ENCODE data around the gene OR8S1.
A peak's percentile ranks its signal among the peaks of the same experiment; 100 is the strongest.
"Not testable (repeated sequence)": the region's sequence is repeated elsewhere in the genome, so short reads cannot be mapped to it uniquely, and the experiment has no call there.

The OR8S1 gene

GRCh38 chr12:48525332-48525731 lies at the start of gene OR8S1:
Gene OR8S1 (plus strand): TSS chr12:48525632. CDS start chr12:48525632, 0 bp downstream.
- Mint-ChIP-seq H3K9me3 (no peaks in the 10 kb centered on the region), H3K4me1 (no peaks in the 10 kb centered on the region), H3K4me3 (no peak within 1 kb of the TSS), H3K27me3 (peaks cover 8% of the 10 kb centered on the region), H3K36me3 (no peaks in the 10 kb centered on the region), H3K27ac (no peak within 1 kb of the TSS)
- ATAC-seq (ENCODE audit: low read depth) (no peak), DNase-seq (ENCODE audit: low spot score in 2 of 2) (no peak)

- DNase-seq (ENCODE audit: low spot score in 2 of 2) (no peak), ATAC-seq (ENCODE audit: low read depth) (no peak)
- Mint-ChIP-seq H3K9me3 (peaks cover 2% of the 10 kb centered on the region), H3K4me3 (no peak within 1 kb of the TSS), H3K4me1 (no peaks in the 10 kb centered on the region), H3K27me3 (peaks cover 6% of the 10 kb centered on the region), H3K36me3 (no peaks in the 10 kb centered on the region), H3K27ac (no peak within 1 kb of the TSS)
Observed at GRCh38 chr12:48482198-48482597, 43.2 kb upstream of the OR8S1 start, which contains the start of gene C12orf54. Gene C12orf54 (plus strand): TSS chr12:48482498. CDS start chr12:48483297, 799 bp downstream.

- DNase-seq (ENCODE audit: low spot score in 2 of 2) (no peak), ATAC-seq (ENCODE audit: low read depth) (no peak)
- peaks cover 2% of the 10 kb centered on the region for H3K9me3 Mint-ChIP-seq
- peaks cover 6% of the 10 kb centered on the region for H3K27me3 Mint-ChIP-seq
- H3K4me1 Mint-ChIP-seq, result no peaks in the 10 kb centered on the region
- no peaks in the 10 kb centered on the region for H3K36me3 Mint-ChIP-seq
- H3K27ac Mint-ChIP-seq, result no peak overlapping the region
- H3K4me3 Mint-ChIP-seq, result no peak overlapping the region
Observed at GRCh38 chr12:48482930-48483329, 42.5 kb upstream of the OR8S1 start.

GRCh38 chr12:48486261-48486660 lies 39.2 kb upstream of the OR8S1 start:
- Mint-ChIP-seq H3K4me1 (no peaks in the 10 kb centered on the region), H3K36me3 (no peaks in the 10 kb centered on the region)
- ATAC-seq (ENCODE audit: low read depth), result no peak

GRCh38 chr12:48486679-48487078 lies 38.8 kb upstream of the OR8S1 start:
- DNase-seq (ENCODE audit: low spot score in 2 of 2), result no peak
- Mint-ChIP-seq H3K36me3 (no peaks in the 10 kb centered on the region), H3K27me3 (peaks cover 6% of the 10 kb centered on the region), H3K4me1 (no peaks in the 10 kb centered on the region), H3K27ac (no peak overlapping the region), H3K9me3 (no peaks in the 10 kb centered on the region), H3K4me3 (no peak overlapping the region)
- no peak for ATAC-seq (ENCODE audit: low read depth)

More at GRCh38 chr12:48486261-48486660, 39.2 kb upstream of the OR8S1 start:
- peaks cover 6% of the 10 kb centered on the region for H3K27me3 Mint-ChIP-seq
- H3K4me3 Mint-ChIP-seq, result no peak overlapping the region
- no peaks in the 10 kb centered on the region for H3K9me3 Mint-ChIP-seq
- no peak for DNase-seq (ENCODE audit: low spot score in 2 of 2)
- H3K27ac Mint-ChIP-seq, result no peak overlapping the region

GRCh38 chr12:48489012-48489411 lies 36.4 kb upstream of the OR8S1 start:
- no peaks in the 10 kb centered on the region for H3K36me3 Mint-ChIP-seq
- H3K4me3 Mint-ChIP-seq, result no peak overlapping the region
- DNase-seq (ENCODE audit: low spot score in 2 of 2) (no peak), ATAC-seq (ENCODE audit: low read depth) (no peak)
- H3K9me3 Mint-ChIP-seq, result no peaks in the 10 kb centered on the region
- peaks cover 3% of the 10 kb centered on the region for H3K27me3 Mint-ChIP-seq
- no peaks in the 10 kb centered on the region for H3K4me1 Mint-ChIP-seq
- H3K27ac Mint-ChIP-seq, result no peak overlapping the region

- H3K36me3 Mint-ChIP-seq; ATAC-seq (ENCODE audit: low read depth); H3K9me3 Mint-ChIP-seq; H3K27ac Mint-ChIP-seq; H3K27me3 Mint-ChIP-seq; H3K4me3 Mint-ChIP-seq; DNase-seq (ENCODE audit: low spot score in 2 of 2); H3K4me1 Mint-ChIP-seq: not testable (repeated sequence)
Observed at GRCh38 chr12:48489456-48489855, 36.0 kb upstream of the OR8S1 start.

- not testable (repeated sequence) for H3K36me3 Mint-ChIP-seq; H3K27me3 Mint-ChIP-seq; H3K4me3 Mint-ChIP-seq; DNase-seq (ENCODE audit: low spot score in 2 of 2); H3K4me1 Mint-ChIP-seq; H3K9me3 Mint-ChIP-seq; ATAC-seq (ENCODE audit: low read depth); H3K27ac Mint-ChIP-seq
Observed at GRCh38 chr12:48500281-48500680, 25.2 kb upstream of the OR8S1 start.

GRCh38 chr12:48506836-48507235 lies 18.6 kb upstream of the OR8S1 start:
- H3K27me3 Mint-ChIP-seq, result peaks cover 16% of the 10 kb centered on the region

GRCh38 chr12:48508987-48509386 lies 16.4 kb upstream of the OR8S1 start:
- Mint-ChIP-seq H3K27me3 (peaks cover 14% of the 10 kb centered on the region), H3K36me3 (no peaks in the 10 kb centered on the region), H3K27ac (no peak overlapping the region), H3K9me3 (peaks cover 8% of the 10 kb centered on the region), H3K4me3 (no peak overlapping the region), H3K4me1 (no peaks in the 10 kb centered on the region)
- DNase-seq (ENCODE audit: low spot score in 2 of 2) (no peak), ATAC-seq (ENCODE audit: low read depth) (no peak)

More at GRCh38 chr12:48506836-48507235, 18.6 kb upstream of the OR8S1 start:
- not testable (repeated sequence) for H3K36me3 Mint-ChIP-seq; ATAC-seq (ENCODE audit: low read depth); DNase-seq (ENCODE audit: low spot score in 2 of 2); H3K9me3 Mint-ChIP-seq; H3K4me1 Mint-ChIP-seq; H3K27ac Mint-ChIP-seq; H3K4me3 Mint-ChIP-seq

GRCh38 chr12:48510111-48510510 lies 15.3 kb upstream of the OR8S1 start:
- DNase-seq (ENCODE audit: low spot score in 2 of 2), result no peak
- Mint-ChIP-seq H3K36me3 (no peaks in the 10 kb centered on the region), H3K4me1 (no peaks in the 10 kb centered on the region), H3K4me3 (no peak overlapping the region), H3K27ac (no peak overlapping the region), H3K9me3 (peaks cover 11% of the 10 kb centered on the region), H3K27me3 (peaks cover 12% of the 10 kb centered on the region)
- ATAC-seq (ENCODE audit: low read depth), result no peak

- no peaks in the 10 kb centered on the region for H3K36me3 Mint-ChIP-seq
- no peak for DNase-seq (ENCODE audit: low spot score in 2 of 2)
- no peaks in the 10 kb centered on the region for H3K4me1 Mint-ChIP-seq
Observed at GRCh38 chr12:48512855-48513254, 12.6 kb upstream of the OR8S1 start.

GRCh38 chr12:48514728-48515127 lies 10.7 kb upstream of the OR8S1 start:
- H3K4me3 Mint-ChIP-seq, result no peak overlapping the region
- H3K9me3 Mint-ChIP-seq, result peaks cover 7% of the 10 kb centered on the region
- no peak overlapping the region for H3K27ac Mint-ChIP-seq
- no peaks in the 10 kb centered on the region for H3K4me1 Mint-ChIP-seq
- DNase-seq (ENCODE audit: low spot score in 2 of 2) (no peak), ATAC-seq (ENCODE audit: low read depth) (no peak)
- peaks cover 5% of the 10 kb centered on the region for H3K27me3 Mint-ChIP-seq
- H3K36me3 Mint-ChIP-seq, result no peaks in the 10 kb centered on the region

More at GRCh38 chr12:48512855-48513254, 12.6 kb upstream of the OR8S1 start:
- H3K9me3 Mint-ChIP-seq, result peaks cover 7% of the 10 kb centered on the region
- H3K27me3 Mint-ChIP-seq, result peaks cover 2% of the 10 kb centered on the region
- H3K4me3 Mint-ChIP-seq, result no peak overlapping the region
- H3K27ac Mint-ChIP-seq, result no peak overlapping the region
- peak; percentile 29 for ATAC-seq (ENCODE audit: low read depth)

GRCh38 chr12:48520381-48520780 lies 5.1 kb upstream of the OR8S1 start:
- H3K27me3 Mint-ChIP-seq; H3K27ac Mint-ChIP-seq; H3K9me3 Mint-ChIP-seq; ATAC-seq (ENCODE audit: low read depth); H3K36me3 Mint-ChIP-seq; DNase-seq (ENCODE audit: low spot score in 2 of 2); H3K4me3 Mint-ChIP-seq; H3K4me1 Mint-ChIP-seq: not testable (repeated sequence)

GRCh38 chr12:48527891-48528670 lies 2.6 kb downstream of the OR8S1 start:
- Mint-ChIP-seq H3K4me1 (no peaks in the 10 kb centered on the region), H3K36me3 (no peaks in the 10 kb centered on the region), H3K9me3 (no peaks in the 10 kb centered on the region), H3K27me3 (peaks cover 9% of the 10 kb centered on the region), H3K27ac (no peak overlapping the region), H3K4me3 (no peak overlapping the region)
- DNase-seq (ENCODE audit: low spot score in 2 of 2) (no peak), ATAC-seq (ENCODE audit: low read depth) (no peak)

All from memory B cell (primary cell).